Hepatocyte (in vitro differentiated cells): ENCODE measurements around the gene CYSRT1.

Experiments
- EZH2 ChIP-seq: fragments of 200-600 bp; sonication (generic); IDR thresholded peaks from 2 replicates; pipeline ENCODE4 v1.6.1; 2016; ENCODE audit warnings: antibody characterized with exemption, mild to moderate bottlenecking, borderline replicate concordance
- EZH2phosphoT487 ChIP-seq: fragments of 200-600 bp; sonication (generic); IDR thresholded peaks from one replicate; pipeline ENCODE4 v1.6.1; 2018; ENCODE audit warnings: antibody characterized with exemption, mild to moderate bottlenecking, low read depth, moderate library complexity; ENCODE audit not compliant: unreplicated experiment, severe bottlenecking
- TF ChIP-seq, protein P1 (sequence below): fragments of 200-600 bp; sonication (generic); IDR thresholded peaks from 2 replicates; pipeline ENCODE4 v1.5.1; 2016; ENCODE audit warnings: antibody characterized with exemption, mild to moderate bottlenecking; ENCODE audit not compliant: poor library complexity

DNA sequence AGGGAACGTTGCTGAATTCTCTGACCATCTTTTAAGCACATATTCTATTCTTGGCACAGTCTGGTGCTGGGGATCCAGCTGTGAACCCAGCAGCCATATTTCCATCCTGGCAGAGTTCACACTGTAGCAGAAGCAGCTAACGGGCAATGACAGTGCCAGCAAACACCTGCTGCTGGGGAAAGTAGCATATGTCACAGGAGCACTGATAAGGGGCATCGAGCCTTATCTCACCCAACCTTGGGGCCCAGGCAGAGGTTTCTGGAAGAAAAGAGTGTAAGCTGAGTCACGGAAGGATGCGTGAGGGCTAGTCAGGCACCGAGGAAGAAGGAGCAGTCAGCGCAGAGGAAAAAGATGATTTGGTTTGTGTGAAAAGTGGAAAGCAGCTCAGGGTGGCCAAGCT, 18.4 kb upstream of the CYSRT1 start:
- TF ChIP-seq, protein P1, sequence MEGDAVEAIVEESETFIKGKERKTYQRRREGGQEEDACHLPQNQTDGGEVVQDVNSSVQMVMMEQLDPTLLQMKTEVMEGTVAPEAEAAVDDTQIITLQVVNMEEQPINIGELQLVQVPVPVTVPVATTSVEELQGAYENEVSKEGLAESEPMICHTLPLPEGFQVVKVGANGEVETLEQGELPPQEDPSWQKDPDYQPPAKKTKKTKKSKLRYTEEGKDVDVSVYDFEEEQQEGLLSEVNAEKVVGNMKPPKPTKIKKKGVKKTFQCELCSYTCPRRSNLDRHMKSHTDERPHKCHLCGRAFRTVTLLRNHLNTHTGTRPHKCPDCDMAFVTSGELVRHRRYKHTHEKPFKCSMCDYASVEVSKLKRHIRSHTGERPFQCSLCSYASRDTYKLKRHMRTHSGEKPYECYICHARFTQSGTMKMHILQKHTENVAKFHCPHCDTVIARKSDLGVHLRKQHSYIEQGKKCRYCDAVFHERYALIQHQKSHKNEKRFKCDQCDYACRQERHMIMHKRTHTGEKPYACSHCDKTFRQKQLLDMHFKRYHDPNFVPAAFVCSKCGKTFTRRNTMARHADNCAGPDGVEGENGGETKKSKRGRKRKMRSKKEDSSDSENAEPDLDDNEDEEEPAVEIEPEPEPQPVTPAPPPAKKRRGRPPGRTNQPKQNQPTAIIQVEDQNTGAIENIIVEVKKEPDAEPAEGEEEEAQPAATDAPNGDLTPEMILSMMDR: no peak
- TF ChIP-seq EZH2 (no peak), EZH2phosphoT487 (no peak)
